Activated CD4-positive, alpha-beta T cell treated with anti-CD3 and anti-CD28 coated beads for 36 hours (primary cell): ENCODE results near the gene KDM4C. TPM values are rescaled to one million over a fixed set of nuclear protein-coding genes. Genes with fewer than 3 reads are reported as not detected.
"Not testable (repeated sequence)": the region's sequence is repeated elsewhere in the genome, so short reads cannot be mapped to it uniquely, and the experiment has no call there.

Source experiments
- ATAC-seq: fragments of 200-7000 bp; cut with Tn5 transposase; one replicate; pipeline ENCODE4 v1.10.0; 2021; ENCODE audit warnings: mild to moderate bottlenecking, moderate library complexity
- CTCF ChIA-PET: fragments of 350-600 bp; sonication (Branson Sonifier 250); formaldehyde crosslinking; loops from one replicate; lab custom pipeline; 2021; ENCODE audit warnings: antibody characterized with exemption; lab: Charles Lee
- POLR2A ChIA-PET: fragments of 350-600 bp; sonication (Branson Sonifier 250); formaldehyde crosslinking; loops from one replicate; lab custom pipeline; 2021; ENCODE audit warnings: antibody characterized with exemption, inconsistent platforms; lab: Charles Lee
- DNase-seq: peaks from one replicate; pipeline ENCODE4 v3.0.0-alpha.2; 2020
- H3K27ac Mint-ChIP-seq: one replicate; pipeline ENCODE4 v1.8.0; 2021; ENCODE audit warnings: mixed read lengths
- H3K27me3 Mint-ChIP-seq: one replicate; pipeline ENCODE4 v1.8.0; 2021; ENCODE audit warnings: mixed read lengths
- H3K36me3 Mint-ChIP-seq: one replicate; pipeline ENCODE4 v1.8.0; 2021; ENCODE audit warnings: low read depth, mixed read lengths
- H3K4me1 Mint-ChIP-seq: one replicate; pipeline ENCODE4 v1.8.0; 2021; ENCODE audit warnings: mixed read lengths
- H3K4me3 Mint-ChIP-seq: one replicate; pipeline ENCODE4 v1.8.0; 2021; ENCODE audit warnings: mild to moderate bottlenecking, moderate library complexity, mixed read lengths
- H3K9me3 Mint-ChIP-seq: one replicate; pipeline ENCODE4 v1.8.0; 2021; ENCODE audit warnings: low read depth, mixed read lengths
- intact Hi-C, 2 experiments: fragments of 100-400 bp; cut with DNase I in 1 of 2; cut with micrococcal nuclease in 1 of 2; formaldehyde crosslinking; loops; one replicate each; pipeline versions ENCODE4 v1.14.2 to v1.15.1; 2022 to 2024; cut with DNase I, micrococcal nuclease
- total RNA-seq, 2 experiments: library from RNA; stranded (reverse); gene quantifications; one replicate each; pipeline ENCODE4 v1.2.3, GENCODE V29; 2021

KDM4C gene
- total RNA-seq, 2 experiments from 2014 or later, result 31.7 to 33.1 TPM

GRCh38 chr9:6763244-6763643 is 5.5 kb downstream of the KDM4C start:
- Mint-ChIP-seq H3K4me1 (peaks cover 52% of the 10 kb centered on the region), H3K9me3 (peaks cover 6% of the 10 kb centered on the region), H3K27me3 (no peaks in the 10 kb centered on the region), H3K27ac (peak overlapping the region; percentile 3), H3K4me3 (no peak overlapping the region), H3K36me3 (peaks cover 10% of the 10 kb centered on the region)
- ATAC-seq (no peak), DNase-seq (no peak)
- POLR2A ChIA-PET, result no interaction called here
- CTCF ChIA-PET, result interaction anchor here (0.6 to 1.4 kb wide), 2 partner anchors 17 to 245 kb away, joined by 3 to 5 read pairs; no protein-coding TSS in a partner anchor
- intact Hi-C loops, result no loop called here

- CTCF ChIA-PET, result interaction anchor here (0.8 to 1.4 kb wide), 2 partner anchors 16 to 719 kb away, joined by 4 to 5 read pairs; no protein-coding TSS in a partner anchor
- Mint-ChIP-seq H3K36me3 (peaks cover 10% of the 10 kb centered on the region), H3K4me1 (peaks cover 59% of the 10 kb centered on the region), H3K27me3 (no peaks in the 10 kb centered on the region), H3K4me3 (no peak overlapping the region), H3K27ac (no peak overlapping the region), H3K9me3 (peaks cover 6% of the 10 kb centered on the region)
- POLR2A ChIA-PET, result no interaction called here
- intact Hi-C loops, result no loop called here
- ATAC-seq (no peak), DNase-seq (no peak)
Measured at GRCh38 chr9:6764011-6764410, 6.2 kb downstream of the KDM4C start.

- H3K27me3 Mint-ChIP-seq, result no peaks in the 10 kb centered on the region
- no peak overlapping the region for H3K4me3 Mint-ChIP-seq
- intact Hi-C loops, result no loop called here
- peaks cover 61% of the 10 kb centered on the region for H3K4me1 Mint-ChIP-seq
- peaks cover 6% of the 10 kb centered on the region for H3K9me3 Mint-ChIP-seq
- H3K36me3 Mint-ChIP-seq, result peaks cover 10% of the 10 kb centered on the region
- no peak for ATAC-seq
- ChIA-PET CTCF (interaction anchor here (0.6 to 1.4 kb wide), 3 partner anchors 16 to 720 kb away, joined by 3 to 5 read pairs (median 4); no protein-coding TSS in a partner anchor), POLR2A (no interaction called here)
- peak overlapping the region; percentile 2 for H3K27ac Mint-ChIP-seq
- DNase-seq, result no peak
Measured at GRCh38 chr9:6764523-6764922, 6.8 kb downstream of the KDM4C start.

GRCh38 chr9:6764950-6765349 is 7.2 kb downstream of the KDM4C start:
- H3K4me1 Mint-ChIP-seq, result peaks cover 62% of the 10 kb centered on the region
- ChIA-PET CTCF (interaction anchor here (0.6 to 0.8 kb wide), 2 partner anchors 24 to 720 kb away, joined by 3 to 4 read pairs; no protein-coding TSS in a partner anchor), POLR2A (no interaction called here)
- DNase-seq, result no peak
- H3K27ac Mint-ChIP-seq, result peak overlapping the region; percentile 2
- no peak for ATAC-seq
- H3K9me3 Mint-ChIP-seq, result peaks cover 6% of the 10 kb centered on the region
- intact Hi-C loops, result no loop called here
- peaks cover 9% of the 10 kb centered on the region for H3K36me3 Mint-ChIP-seq
- H3K4me3 Mint-ChIP-seq, result no peak overlapping the region
- H3K27me3 Mint-ChIP-seq, result no peaks in the 10 kb centered on the region

- H3K36me3 Mint-ChIP-seq, result peaks cover 7% of the 10 kb centered on the region
- ChIA-PET CTCF (no interaction called here), POLR2A (no interaction called here)
- intact Hi-C loops, result no loop called here
- peaks cover 59% of the 10 kb centered on the region for H3K4me1 Mint-ChIP-seq
- no peaks in the 10 kb centered on the region for H3K27me3 Mint-ChIP-seq
- H3K4me3 Mint-ChIP-seq, result no peak overlapping the region
- DNase-seq (no peak), ATAC-seq (no peak)
- peak overlapping the region; percentile 2 for H3K27ac Mint-ChIP-seq
- peaks cover 6% of the 10 kb centered on the region for H3K9me3 Mint-ChIP-seq
Measured at GRCh38 chr9:6765396-6765795, 7.6 kb downstream of the KDM4C start.

GRCh38 chr9:6766606-6767005 is 8.8 kb downstream of the KDM4C start:
- no peak for DNase-seq
- peaks cover 6% of the 10 kb centered on the region for H3K9me3 Mint-ChIP-seq
- H3K27ac Mint-ChIP-seq, result no peak overlapping the region
- POLR2A ChIA-PET, result no interaction called here
- ATAC-seq, result no peak
- no peak overlapping the region for H3K4me3 Mint-ChIP-seq
- no peaks in the 10 kb centered on the region for H3K27me3 Mint-ChIP-seq
- H3K36me3 Mint-ChIP-seq, result peaks cover 7% of the 10 kb centered on the region
- intact Hi-C loops, result no loop called here
- H3K4me1 Mint-ChIP-seq, result peaks cover 52% of the 10 kb centered on the region
- CTCF ChIA-PET, result no interaction called here

GRCh38 chr9:6768587-6768986 is 10.8 kb downstream of the KDM4C start:
- H3K9me3 Mint-ChIP-seq, H3K36me3 Mint-ChIP-seq, POLR2A ChIA-PET, ATAC-seq, intact Hi-C loops, DNase-seq, H3K27ac Mint-ChIP-seq, CTCF ChIA-PET, H3K4me3 Mint-ChIP-seq, H3K27me3 Mint-ChIP-seq: not testable (repeated sequence)
- H3K4me1 Mint-ChIP-seq, result peaks cover 40% of the 10 kb centered on the region

- peaks cover 30% of the 10 kb centered on the region for H3K4me1 Mint-ChIP-seq
- no peak for DNase-seq
- no peak overlapping the region for H3K27ac Mint-ChIP-seq
- H3K36me3 Mint-ChIP-seq, result no peaks in the 10 kb centered on the region
- intact Hi-C loops, result no loop called here
- H3K9me3 Mint-ChIP-seq, result no peaks in the 10 kb centered on the region
- no peaks in the 10 kb centered on the region for H3K27me3 Mint-ChIP-seq
- CTCF ChIA-PET, result no interaction called here
- POLR2A ChIA-PET, result no interaction called here
- no peak for ATAC-seq
- no peak overlapping the region for H3K4me3 Mint-ChIP-seq
Measured at GRCh38 chr9:6771722-6772121, 13.9 kb downstream of the KDM4C start.

- Mint-ChIP-seq H3K4me3 (peak overlapping the region; percentile 8), H3K4me1 (peaks cover 51% of the 10 kb centered on the region), H3K27me3 (no peaks in the 10 kb centered on the region), H3K36me3 (peaks cover 2% of the 10 kb centered on the region), H3K9me3 (no peaks in the 10 kb centered on the region), H3K27ac (peak overlapping the region; percentile 51)
- CTCF ChIA-PET, result no interaction called here
- POLR2A ChIA-PET, result no interaction called here
- ATAC-seq (peak; percentile 33), DNase-seq (no peak)
- intact Hi-C loops, result no loop called here
Measured at GRCh38 chr9:6777213-6777902, 19.6 kb downstream of the KDM4C start.

- intact Hi-C loops, result no loop called here
- DNase-seq, result no peak
- no peak overlapping the region for H3K27ac Mint-ChIP-seq
- H3K36me3 Mint-ChIP-seq, result peaks cover 2% of the 10 kb centered on the region
- POLR2A ChIA-PET, result no interaction called here
- no peak for ATAC-seq
- no peaks in the 10 kb centered on the region for H3K27me3 Mint-ChIP-seq
- H3K4me3 Mint-ChIP-seq, result no peak overlapping the region
- no peaks in the 10 kb centered on the region for H3K9me3 Mint-ChIP-seq
- peaks cover 72% of the 10 kb centered on the region for H3K4me1 Mint-ChIP-seq
- CTCF ChIA-PET, result interaction anchor here (1.0 kb wide), 1 partner anchor 16 kb away, joined by 5 read pairs; no protein-coding TSS in a partner anchor
Measured at GRCh38 chr9:6779417-6780241, 21.9 kb downstream of the KDM4C start.

GRCh38 chr9:6780690-6781089 is 22.9 kb downstream of the KDM4C start:
- Mint-ChIP-seq H3K36me3 (peaks cover 2% of the 10 kb centered on the region), H3K27ac (peak overlapping the region; percentile 14), H3K4me3 (no peak overlapping the region), H3K9me3 (no peaks in the 10 kb centered on the region), H3K27me3 (no peaks in the 10 kb centered on the region), H3K4me1 (peaks cover 68% of the 10 kb centered on the region)
- ATAC-seq, result peak; percentile 53
- intact Hi-C loops, result no loop called here
- ChIA-PET CTCF (interaction anchor here (1.0 kb wide), 1 partner anchor 17 kb away, joined by 5 read pairs; no protein-coding TSS in a partner anchor), POLR2A (no interaction called here)
- no peak for DNase-seq
